ENCODE results near the gene NAT16. TPM values are rescaled to one million over a fixed set of nuclear protein-coding genes. Genes with fewer than 3 reads are reported as not detected.

The NAT16 gene
- total RNA-seq, 6 experiments from 2014 or later: not detected

DNA sequence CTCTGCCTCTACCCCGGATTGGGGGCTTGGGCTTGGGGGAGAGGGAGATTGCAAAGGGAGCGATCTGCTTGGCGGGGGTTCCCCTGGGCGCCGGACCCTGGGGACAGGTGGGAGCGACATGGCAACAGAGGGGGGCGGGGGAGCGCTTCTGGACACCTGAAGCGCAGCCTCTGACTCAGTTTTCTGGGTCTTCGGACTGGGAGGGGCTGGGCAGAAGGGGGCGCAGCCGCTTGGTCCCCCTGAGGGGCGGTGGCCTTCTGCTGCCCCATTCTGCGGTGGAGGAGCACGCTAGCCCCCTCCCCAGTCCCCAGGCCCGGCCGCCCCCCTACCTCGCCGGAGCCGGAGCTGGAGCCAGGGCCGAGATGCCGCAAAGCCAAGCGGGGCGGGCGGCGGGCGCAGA, 380 bp downstream of the NAT16 start:
- H3K9me3 Mint-ChIP-seq: peaks cover 6% of the 10 kb centered on the region; the same call in 1 of the 2 replicates
- no peak for DNase-seq
- no peaks in the 10 kb centered on the region for H3K36me3 Mint-ChIP-seq (ENCODE audit: low read depth)
- TF ChIP-seq, protein P1, sequence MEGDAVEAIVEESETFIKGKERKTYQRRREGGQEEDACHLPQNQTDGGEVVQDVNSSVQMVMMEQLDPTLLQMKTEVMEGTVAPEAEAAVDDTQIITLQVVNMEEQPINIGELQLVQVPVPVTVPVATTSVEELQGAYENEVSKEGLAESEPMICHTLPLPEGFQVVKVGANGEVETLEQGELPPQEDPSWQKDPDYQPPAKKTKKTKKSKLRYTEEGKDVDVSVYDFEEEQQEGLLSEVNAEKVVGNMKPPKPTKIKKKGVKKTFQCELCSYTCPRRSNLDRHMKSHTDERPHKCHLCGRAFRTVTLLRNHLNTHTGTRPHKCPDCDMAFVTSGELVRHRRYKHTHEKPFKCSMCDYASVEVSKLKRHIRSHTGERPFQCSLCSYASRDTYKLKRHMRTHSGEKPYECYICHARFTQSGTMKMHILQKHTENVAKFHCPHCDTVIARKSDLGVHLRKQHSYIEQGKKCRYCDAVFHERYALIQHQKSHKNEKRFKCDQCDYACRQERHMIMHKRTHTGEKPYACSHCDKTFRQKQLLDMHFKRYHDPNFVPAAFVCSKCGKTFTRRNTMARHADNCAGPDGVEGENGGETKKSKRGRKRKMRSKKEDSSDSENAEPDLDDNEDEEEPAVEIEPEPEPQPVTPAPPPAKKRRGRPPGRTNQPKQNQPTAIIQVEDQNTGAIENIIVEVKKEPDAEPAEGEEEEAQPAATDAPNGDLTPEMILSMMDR (IDR thresholded peaks at IDR 0.05): no peak
- H3K4me3 Mint-ChIP-seq: no peak overlapping the region
- peaks cover 17% of the 10 kb centered on the region for H3K4me1 Mint-ChIP-seq (ENCODE audit: low read depth)
- H3K27ac Mint-ChIP-seq: no peak overlapping the region
- peaks cover 53% of the 10 kb centered on the region for H3K27me3 Mint-ChIP-seq (ENCODE audit: insufficient read depth)

DNA sequence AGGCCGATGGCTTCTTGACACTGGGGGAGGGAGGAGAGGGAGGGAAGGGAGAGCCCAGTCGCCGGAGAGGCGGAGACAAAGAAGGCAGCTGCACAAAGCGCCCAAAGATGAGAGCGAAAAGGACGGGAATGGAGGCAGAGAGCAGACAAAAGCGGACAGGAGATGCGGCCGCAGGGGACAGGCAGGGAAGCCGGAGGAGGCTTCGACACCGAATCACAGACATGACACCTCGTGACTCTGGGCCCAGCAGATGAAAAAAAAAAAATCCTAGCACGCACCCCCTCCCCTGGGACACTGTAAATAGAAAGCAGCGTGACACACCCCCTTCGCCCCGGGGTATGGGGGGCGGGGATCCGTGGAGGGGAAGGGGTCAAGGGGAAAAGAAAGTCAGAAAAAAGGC, 976 bp downstream of the NAT16 start:
- Mint-ChIP-seq H3K9me3 (peaks cover 6% of the 10 kb centered on the region; the same call in 1 of the 2 replicates), H3K36me3 (ENCODE audit: low read depth) (no peaks in the 10 kb centered on the region)
- TF ChIP-seq, protein P1 (IDR thresholded peaks at IDR 0.05): no peak

DNA sequence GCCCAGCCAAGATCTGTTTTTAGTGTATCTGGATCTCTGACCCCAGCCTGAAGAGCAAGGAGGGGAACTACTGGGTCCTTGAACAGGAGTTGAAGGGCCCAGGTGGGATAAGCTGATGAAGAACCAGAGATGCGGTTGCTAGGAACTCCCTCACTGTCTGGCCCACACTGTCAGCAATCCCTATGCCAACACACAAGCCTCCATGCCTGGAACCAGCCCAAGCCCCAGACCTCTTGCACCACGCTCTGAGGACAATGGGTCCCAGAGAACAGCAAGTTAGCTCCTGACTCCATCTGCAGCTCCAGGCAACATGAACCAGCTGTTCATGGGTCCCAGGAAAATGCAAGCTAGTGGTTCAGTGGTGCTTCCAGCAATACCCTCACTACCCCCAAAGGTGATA, 2.4 kb downstream of the NAT16 start:
- Mint-ChIP-seq H3K4me1 (ENCODE audit: low read depth) (peaks cover 27% of the 10 kb centered on the region), H3K9me3 (peaks cover 6% of the 10 kb centered on the region; the same call in 1 of the 2 replicates), H3K27me3 (ENCODE audit: insufficient read depth) (peaks cover 64% of the 10 kb centered on the region), H3K27ac (no peak overlapping the region), H3K36me3 (ENCODE audit: low read depth) (no peaks in the 10 kb centered on the region), H3K4me3 (no peak overlapping the region)
- TF ChIP-seq, protein P1 (IDR thresholded peaks at IDR 0.05): no peak
- no peak for DNase-seq

More for the DNA sequence above, 976 bp downstream of the NAT16 start:
- Mint-ChIP-seq H3K27ac (no peak overlapping the region), H3K27me3 (ENCODE audit: insufficient read depth) (peaks cover 54% of the 10 kb centered on the region), H3K4me3 (peak overlapping the region; percentile 60), H3K4me1 (ENCODE audit: low read depth) (peaks cover 15% of the 10 kb centered on the region)
- no peak for DNase-seq

DNA sequence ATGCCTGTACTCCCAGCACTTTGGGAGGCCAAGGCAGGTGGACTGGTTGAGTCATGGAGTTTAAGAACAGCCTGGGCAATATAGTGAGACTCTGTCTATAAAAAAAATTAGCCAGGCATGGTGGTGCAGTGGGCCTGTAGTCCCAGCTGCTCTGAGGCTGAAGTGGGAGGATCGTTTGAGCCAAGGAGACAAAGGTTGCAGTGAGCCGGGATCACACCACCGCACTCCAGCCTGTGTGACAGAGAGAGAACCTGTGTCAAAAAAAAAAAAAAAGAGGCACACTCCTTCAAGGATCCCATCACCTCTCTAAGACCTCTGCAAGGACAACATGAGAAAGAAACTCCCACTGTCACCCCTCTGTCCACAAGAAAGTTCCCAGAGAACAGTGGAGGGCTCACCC, 4.4 kb downstream of the NAT16 start:
- TF ChIP-seq, protein P1 (IDR thresholded peaks at IDR 0.05): no peak
- H3K27ac Mint-ChIP-seq: no peak overlapping the region
- H3K36me3 Mint-ChIP-seq (ENCODE audit: low read depth): no peaks in the 10 kb centered on the region
- H3K27me3 Mint-ChIP-seq (ENCODE audit: insufficient read depth): peaks cover 70% of the 10 kb centered on the region
- DNase-seq: no peak
- H3K4me1 Mint-ChIP-seq (ENCODE audit: low read depth): peaks cover 35% of the 10 kb centered on the region
- no peak overlapping the region for H3K4me3 Mint-ChIP-seq
- H3K9me3 Mint-ChIP-seq: no peaks in the 10 kb centered on the region

DNA sequence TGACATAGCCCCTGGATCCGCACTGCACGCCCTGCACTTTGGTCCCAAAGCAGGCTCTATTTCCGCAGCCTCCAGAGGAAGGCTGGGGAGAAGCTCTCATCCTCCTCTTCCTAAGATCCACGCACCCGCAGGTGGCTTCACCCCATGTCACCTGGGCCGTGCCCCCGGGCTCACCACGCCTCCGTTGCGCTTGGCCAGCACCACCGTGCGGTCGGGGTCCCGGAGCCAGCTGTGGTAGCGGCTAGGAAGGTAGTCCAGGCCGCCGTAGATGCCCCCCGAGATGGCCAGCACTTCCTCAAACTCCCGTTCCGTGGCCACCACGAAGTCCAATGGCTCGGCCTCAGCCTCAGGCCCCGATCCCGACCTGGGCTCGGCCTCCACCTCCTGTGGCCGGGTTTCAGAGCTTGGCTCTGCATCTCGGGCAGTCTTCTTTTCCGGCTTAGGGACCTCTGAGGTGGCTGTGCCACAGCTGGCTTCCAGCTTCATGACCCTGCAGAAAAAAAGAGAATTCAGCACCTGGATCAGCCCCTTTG, 5.7 kb downstream of the NAT16 start:
- H3K4me1 Mint-ChIP-seq (ENCODE audit: low read depth): peaks cover 45% of the 10 kb centered on the region
- TF ChIP-seq, protein P1 (IDR thresholded peaks at IDR 0.05): no peak
- no peaks in the 10 kb centered on the region for H3K36me3 Mint-ChIP-seq (ENCODE audit: low read depth)
- H3K9me3 Mint-ChIP-seq: no peaks in the 10 kb centered on the region
- no peak overlapping the region; the same call in 1 of the 2 replicates for H3K4me3 Mint-ChIP-seq
- no peak overlapping the region for H3K27ac Mint-ChIP-seq
- DNase-seq: no peak
- peaks cover 72% of the 10 kb centered on the region for H3K27me3 Mint-ChIP-seq (ENCODE audit: insufficient read depth)

All from HFFc6 (cell line).